ENCODE results near the gene ZNF705A. TPM values are rescaled to one million over a fixed set of nuclear protein-coding genes. Genes with fewer than 3 reads are reported as not detected.
"Not testable (repeated sequence)": the region's sequence is repeated elsewhere in the genome, so short reads cannot be mapped to it uniquely, and the experiment has no call there.

Gene ZNF705A
- total RNA-seq, 2 donors from 2014 or later: not detected

- H3K4me3 Mint-ChIP-seq: no peak overlapping the region
- no peak for ATAC-seq (replicated peaks)
- H3K4me1 Mint-ChIP-seq: no peaks in the 10 kb centered on the region
- H3K27ac Mint-ChIP-seq: no peak overlapping the region
- H3K27me3 Mint-ChIP-seq: peaks cover 3% of the 10 kb centered on the region
- no peaks in the 10 kb centered on the region for H3K9me3 Mint-ChIP-seq
- no peaks in the 10 kb centered on the region for H3K36me3 Mint-ChIP-seq (ENCODE audit: low read depth)
Observed at GRCh38 chr12:8226355-8226754, 69.5 kb downstream of the ZNF705A start.

- ATAC-seq (replicated peaks); H3K9me3 Mint-ChIP-seq; H3K27me3 Mint-ChIP-seq: not testable (repeated sequence)
Observed at GRCh38 chr12:8226992-8227731, 70.3 kb downstream of the ZNF705A start, which contains the start of gene FAM90A1. Gene FAM90A1, minus strand, starts transcription at chr12:8227618. Its CDS starts 2,786 bp downstream, at chr12:8224832.

GRCh38 chr12:8227732-8228077 lies 70.9 kb downstream of the ZNF705A start:
- H3K4me1 Mint-ChIP-seq; H3K36me3 Mint-ChIP-seq (ENCODE audit: low read depth); H3K27me3 Mint-ChIP-seq; H3K9me3 Mint-ChIP-seq; H3K27ac Mint-ChIP-seq; ATAC-seq (replicated peaks): not testable (repeated sequence)
- H3K4me3 Mint-ChIP-seq: peak overlapping the region; percentile 47

More at GRCh38 chr12:8226992-8227731, 70.3 kb downstream of the ZNF705A start, which contains the start of gene FAM90A1:
- H3K27ac Mint-ChIP-seq; H3K36me3 Mint-ChIP-seq (ENCODE audit: low read depth); H3K4me1 Mint-ChIP-seq: not testable (repeated sequence)
- peak within 1 kb of the TSS; percentile 47 for H3K4me3 Mint-ChIP-seq

- H3K27ac Mint-ChIP-seq; ATAC-seq (replicated peaks); H3K36me3 Mint-ChIP-seq (ENCODE audit: low read depth); H3K27me3 Mint-ChIP-seq; H3K4me1 Mint-ChIP-seq; H3K4me3 Mint-ChIP-seq; H3K9me3 Mint-ChIP-seq: not testable (repeated sequence)
Observed at GRCh38 chr12:8228607-8229006, 71.8 kb downstream of the ZNF705A start.

GRCh38 chr12:8229486-8229885 lies 72.7 kb downstream of the ZNF705A start:
- H3K36me3 Mint-ChIP-seq (ENCODE audit: low read depth); H3K4me1 Mint-ChIP-seq; H3K9me3 Mint-ChIP-seq; H3K27ac Mint-ChIP-seq; H3K4me3 Mint-ChIP-seq; ATAC-seq (replicated peaks); H3K27me3 Mint-ChIP-seq: not testable (repeated sequence)

Other genes with a start within 250 kb of the ZNF705A start
- 1,000 to 10,000 TPM in 1 of 2 donors, 100 to 1,000 TPM in 1; 296 to 1,246 TPM for gene SLC2A3, start 220.8 kb upstream of the ZNF705A start, total RNA-seq
- 10 to 100 TPM; 14.3 to 15.1 TPM for gene FOXJ2, start 124.3 kb upstream of the ZNF705A start, total RNA-seq
- 1 to 10 TPM; 6.4 to 7.3 TPM for gene C3AR1, start 90.7 kb upstream of the ZNF705A start, total RNA-seq
- gene NECAP1, start 74.7 kb upstream of the ZNF705A start, total RNA-seq: 10 to 100 TPM; 30.0 to 32.9 TPM
- 1 to 10 TPM in 1 of 2 donors, under 1 TPM in 1; 0.22 to 2.6 TPM for gene CLEC4A, start 33.4 kb upstream of the ZNF705A start, total RNA-seq
- gene FAM90A1, start 70.6 kb downstream of the ZNF705A start, total RNA-seq: under 1 TPM in 1 of 2 donors, not detected in 1; 0.24 TPM